ENCODE results near the gene ACAD11.
"Not testable (repeated sequence)": the region's sequence is repeated elsewhere in the genome, so short reads cannot be mapped to it uniquely, and the experiment has no call there.

ACAD11 gene

GRCh38 chr3:132650153-132650552, 9.5 kb downstream of the ACAD11 start:
- no peak for DNase-seq

GRCh38 chr3:132645058-132645457, 14.6 kb downstream of the ACAD11 start:
- DNase-seq = no peak

GRCh38 chr3:132643366-132643765, 16.2 kb downstream of the ACAD11 start:
- DNase-seq = no peak

- DNase-seq = no peak
Observed at GRCh38 chr3:132642539-132642847, 17.1 kb downstream of the ACAD11 start.

GRCh38 chr3:132641837-132642538, 17.6 kb downstream of the ACAD11 start:
- DNase-seq = no peak

- not testable (repeated sequence) for DNase-seq
Observed at GRCh38 chr3:132641427-132641826, 18.2 kb downstream of the ACAD11 start.

- DNase-seq = no peak
Observed at GRCh38 chr3:132638706-132639105, 20.9 kb downstream of the ACAD11 start.

GRCh38 chr3:132637590-132637989, 22.0 kb downstream of the ACAD11 start:
- DNase-seq = no peak

GRCh38 chr3:132635052-132635451, 24.6 kb downstream of the ACAD11 start:
- no peak for DNase-seq

GRCh38 chr3:132630612-132631011, 29.0 kb downstream of the ACAD11 start:
- no peak for DNase-seq

- DNase-seq = no peak
Observed at GRCh38 chr3:132629928-132630327, 29.7 kb downstream of the ACAD11 start.

GRCh38 chr3:132628157-132628556, 31.5 kb downstream of the ACAD11 start:
- DNase-seq = no peak

- DNase-seq = no peak
Observed at GRCh38 chr3:132626955-132627354, 32.7 kb downstream of the ACAD11 start.

- DNase-seq = no peak
Observed at GRCh38 chr3:132625613-132626012, 34.0 kb downstream of the ACAD11 start.

GRCh38 chr3:132624790-132625189, 34.8 kb downstream of the ACAD11 start:
- no peak for DNase-seq

- no peak for DNase-seq
Observed at GRCh38 chr3:132623646-132624045, 36.0 kb downstream of the ACAD11 start.

- no peak for DNase-seq
Observed at GRCh38 chr3:132622761-132623160, 36.8 kb downstream of the ACAD11 start.

GRCh38 chr3:132622148-132622547, 37.5 kb downstream of the ACAD11 start:
- DNase-seq = no peak

GRCh38 chr3:132616780-132617179, 42.8 kb downstream of the ACAD11 start:
- DNase-seq = no peak

- no peak for DNase-seq
Observed at GRCh38 chr3:132615881-132616280, 43.7 kb downstream of the ACAD11 start.

GRCh38 chr3:132615301-132615700, 44.3 kb downstream of the ACAD11 start:
- DNase-seq = not testable (repeated sequence)

- not testable (repeated sequence) for DNase-seq
Observed at GRCh38 chr3:132606620-132607019, 53.0 kb downstream of the ACAD11 start.

GRCh38 chr3:132606085-132606484, 53.5 kb downstream of the ACAD11 start:
- DNase-seq = no peak

GRCh38 chr3:132605374-132605792, 54.2 kb downstream of the ACAD11 start:
- no peak for DNase-seq

GRCh38 chr3:132600614-132601013, 59.0 kb downstream of the ACAD11 start:
- DNase-seq = not testable (repeated sequence)

Measured in stimulated activated CD4-positive, alpha-beta T cell treated with anti-CD3 and anti-CD28 coated beads, Interleukin-2, amount 100 ng/mL, for 24 hours (primary cell).